Muscle layer of duodenum (tissue), 2 donors: Measurements from ENCODE around the gene ZNF430.
"Not testable (repeated sequence)": the region's sequence is repeated elsewhere in the genome, so short reads cannot be mapped to it uniquely, and the experiment has no call there.

Source experiments
- H3K27ac ChIP-seq: one replicate; pipeline ENCODE4 v1.7.0; 2013; ENCODE audit warnings: mild to moderate bottlenecking, low read length
- H3K27me3 ChIP-seq: one replicate; pipeline ENCODE4 v1.7.0; 2013; ENCODE audit warnings: low read depth, mild to moderate bottlenecking, control low read depth, low read length
- H3K36me3 ChIP-seq, 2 donors: one replicate each; pipeline ENCODE4 v1.7.0; 2013; ENCODE audit warnings: low read length in 2 of 2, control low read depth in 1 of 2, mild to moderate bottlenecking in 1 of 2; ENCODE audit not compliant: insufficient read depth in 2 of 2, control insufficient read depth in 1 of 2
- H3K4me1 ChIP-seq, 2 donors: one replicate each; pipeline ENCODE4 v1.7.0; 2013; ENCODE audit warnings: low read length in 2 of 2, mild to moderate bottlenecking in 2 of 2, control low read depth in 1 of 2, moderate library complexity in 1 of 2; ENCODE audit not compliant: insufficient read depth in 2 of 2, control insufficient read depth in 1 of 2
- H3K4me3 ChIP-seq, 2 donors: one replicate each; pipeline ENCODE4 v1.7.0; 2013; ENCODE audit warnings: low read length in 2 of 2, low read depth in 1 of 2, mild to moderate bottlenecking in 1 of 2
- H3K9me3 ChIP-seq, 2 donors: one replicate each; pipeline ENCODE4 v1.7.0; 2013; ENCODE audit warnings: low read length in 2 of 2, control low read depth in 1 of 2, mild to moderate bottlenecking in 1 of 2; ENCODE audit not compliant: control insufficient read depth in 1 of 2
- donor health status: healthy.

The ZNF430 gene

GRCh38 chr19:21020298-21021227 is at the start of gene ZNF430:
Gene ZNF430, plus strand, starts transcription at chr19:21020657. Its CDS starts 144 bp downstream, at chr19:21020801.
- Histone ChIP-seq H3K4me3 (peak within 1 kb of the TSS; percentile 88 to 95), H3K27ac (peak within 1 kb of the TSS; percentile 79), H3K36me3 (peaks cover 0 to 14% of the 10 kb centered on the region in 2 donors), H3K27me3 (no peaks in the 10 kb centered on the region), H3K4me1 (peaks cover 0 to 8% of the 10 kb centered on the region in 2 donors), H3K9me3 (no peaks in the 10 kb centered on the region)

DNA sequence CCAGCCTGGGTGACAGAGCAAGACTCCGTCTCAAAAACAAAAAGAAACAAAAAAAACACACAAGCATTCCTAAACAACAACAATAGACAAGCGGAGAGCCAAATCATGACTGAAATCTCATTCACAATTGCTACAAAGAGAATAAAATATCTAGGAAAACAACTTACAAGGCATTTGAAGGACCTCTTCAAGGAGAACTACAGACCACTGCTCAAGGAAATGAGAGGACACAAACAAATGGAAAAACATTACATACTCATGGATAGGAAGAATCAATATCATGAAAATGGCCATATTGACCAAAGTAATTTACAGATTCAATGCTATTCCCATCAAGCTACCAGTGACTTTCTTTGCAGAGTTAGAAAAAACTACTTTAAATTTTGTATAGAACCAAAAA is 27.7 kb upstream of the ZNF430 start:
- H3K4me1 ChIP-seq, H3K27ac ChIP-seq, H3K9me3 ChIP-seq, H3K27me3 ChIP-seq, H3K36me3 ChIP-seq, H3K4me3 ChIP-seq: not testable (repeated sequence)

- H3K4me3 ChIP-seq = peak overlapping the region; percentile 35 to 77
- peaks cover 0 to 11% of the 10 kb centered on the region in 2 donors for H3K4me1 ChIP-seq
- H3K9me3 ChIP-seq = no peaks in the 10 kb centered on the region
- no peaks in the 10 kb centered on the region for H3K27me3 ChIP-seq
- H3K36me3 ChIP-seq = no peaks in the 10 kb centered on the region
- H3K27ac ChIP-seq = no peak overlapping the region
These were observed 20.6 kb upstream of the ZNF430 start for GRCh38 chr19:20999731-21000352.

- H3K27me3 ChIP-seq, H3K4me1 ChIP-seq, H3K9me3 ChIP-seq: not testable (repeated sequence)
- peaks cover 0 to 17% of the 10 kb centered on the region in 2 donors for H3K36me3 ChIP-seq
- peak overlapping the region; percentile 88 to 95 for H3K4me3 ChIP-seq
- H3K27ac ChIP-seq = peak overlapping the region; percentile 79
These were observed 781 bp downstream of the ZNF430 start for GRCh38 chr19:21021238-21021637.

GRCh38 chr19:21022996-21023395 is 2.5 kb downstream of the ZNF430 start:
- peaks cover 0 to 21% of the 10 kb centered on the region in 2 donors for H3K36me3 ChIP-seq
- peaks cover 0 to 10% of the 10 kb centered on the region in 2 donors for H3K4me1 ChIP-seq
- H3K9me3 ChIP-seq = no peaks in the 10 kb centered on the region
- H3K27ac ChIP-seq = no peak overlapping the region
- no peaks in the 10 kb centered on the region for H3K27me3 ChIP-seq
- H3K4me3 ChIP-seq = no peak overlapping the region

GRCh38 chr19:21023901-21024300 is 3.4 kb downstream of the ZNF430 start:
- Histone ChIP-seq H3K9me3 (no peaks in the 10 kb centered on the region), H3K4me3 (no peak overlapping the region), H3K27ac (no peak overlapping the region), H3K4me1 (peaks cover 0 to 11% of the 10 kb centered on the region in 2 donors), H3K27me3 (no peaks in the 10 kb centered on the region), H3K36me3 (peaks cover 0 to 21% of the 10 kb centered on the region in 2 donors)

- peaks cover 0 to 21% of the 10 kb centered on the region in 2 donors for H3K36me3 ChIP-seq
- peaks cover 0 to 6% of the 10 kb centered on the region in 2 donors for H3K4me1 ChIP-seq
- H3K27ac ChIP-seq = no peak overlapping the region
- no peaks in the 10 kb centered on the region for H3K27me3 ChIP-seq
- no peak overlapping the region for H3K4me3 ChIP-seq
- no peaks in the 10 kb centered on the region for H3K9me3 ChIP-seq
These were observed 8.5 kb downstream of the ZNF430 start for GRCh38 chr19:21028969-21029268.

DNA sequence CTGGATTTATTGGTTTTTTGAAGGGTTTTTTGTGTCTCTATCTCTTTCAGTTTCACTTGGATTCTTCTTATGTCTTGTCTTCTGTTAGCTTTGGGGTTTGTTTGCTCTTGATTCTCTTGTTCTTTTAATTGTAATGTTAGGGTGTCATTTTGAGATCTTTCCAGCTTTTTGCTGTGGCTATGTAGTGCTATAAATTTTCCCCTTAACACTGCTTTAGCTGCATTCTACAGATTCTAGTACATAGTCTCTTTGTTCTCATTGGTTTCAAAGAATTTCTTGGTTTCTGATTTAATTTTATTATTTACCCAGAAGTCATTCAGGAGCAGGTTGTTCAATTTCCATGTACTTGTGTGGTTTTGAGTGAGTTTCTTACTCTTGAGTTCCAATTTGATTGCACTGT is 24.6 kb downstream of the ZNF430 start:
- no peaks in the 10 kb centered on the region for H3K27me3 ChIP-seq
- H3K36me3 ChIP-seq = peaks cover 4 to 46% of the 10 kb centered on the region in 2 donors
- no peaks in the 10 kb centered on the region for H3K4me1 ChIP-seq
- peaks cover 14 to 25% of the 10 kb centered on the region in 2 donors for H3K9me3 ChIP-seq
- no peak overlapping the region for H3K27ac ChIP-seq
- H3K4me3 ChIP-seq = no peak overlapping the region

- H3K9me3 ChIP-seq = peaks cover 14 to 25% of the 10 kb centered on the region in 2 donors
These were observed 26.0 kb downstream of the ZNF430 start for GRCh38 chr19:21046489-21046888.

DNA sequence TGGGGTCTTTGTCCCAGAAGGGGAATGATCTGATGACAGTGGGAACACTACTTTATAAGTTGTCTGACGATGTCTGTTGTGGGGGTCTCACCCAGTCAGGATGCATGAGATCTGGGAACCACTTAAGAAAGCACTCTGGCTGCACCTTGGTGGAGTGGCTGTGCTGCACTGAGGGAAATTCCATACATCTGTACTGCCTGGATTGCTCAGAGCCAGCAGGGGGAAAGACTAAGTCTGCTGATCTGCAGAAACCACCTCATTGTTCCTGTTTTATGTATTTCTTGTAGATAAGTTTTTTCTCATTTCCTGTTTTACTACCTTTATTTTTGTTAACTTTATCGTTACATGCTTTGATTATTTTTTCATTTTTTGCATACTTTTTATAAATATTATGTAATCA is 27.3 kb downstream of the ZNF430 start:
- peaks cover 4 to 48% of the 10 kb centered on the region in 2 donors for H3K36me3 ChIP-seq
- no peaks in the 10 kb centered on the region for H3K27me3 ChIP-seq
- peaks cover 14 to 30% of the 10 kb centered on the region in 2 donors for H3K9me3 ChIP-seq
- H3K4me1 ChIP-seq = no peaks in the 10 kb centered on the region
- H3K27ac ChIP-seq = no peak overlapping the region
- H3K4me3 ChIP-seq = no peak overlapping the region

More at GRCh38 chr19:21046489-21046888, 26.0 kb downstream of the ZNF430 start:
- Histone ChIP-seq H3K4me3 (no peak overlapping the region), H3K36me3 (peaks cover 4 to 44% of the 10 kb centered on the region in 2 donors), H3K27me3 (no peaks in the 10 kb centered on the region), H3K27ac (no peak overlapping the region), H3K4me1 (no peaks in the 10 kb centered on the region)

DNA sequence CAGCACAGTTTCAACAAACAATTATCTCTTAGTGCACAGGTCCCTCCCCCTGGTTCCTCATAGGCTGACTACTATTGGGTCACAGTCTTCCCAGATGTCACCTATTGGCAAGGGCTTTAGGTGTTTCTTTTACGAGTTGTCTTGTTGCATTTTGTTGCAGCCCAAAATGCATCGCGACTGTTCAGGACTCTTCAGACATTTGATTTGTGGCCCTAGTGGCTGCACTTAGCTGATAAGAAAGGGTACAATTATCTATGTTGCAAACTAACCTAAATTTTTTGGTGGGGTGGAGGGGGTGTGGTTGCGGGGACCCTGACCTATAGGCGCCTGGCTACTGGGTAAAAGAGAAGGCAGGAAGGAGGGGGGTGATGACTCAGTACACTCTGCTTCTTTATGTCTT is 32.4 kb downstream of the ZNF430 start:
- Histone ChIP-seq H3K4me3 (no peak overlapping the region), H3K27ac (no peak overlapping the region), H3K4me1 (no peaks in the 10 kb centered on the region), H3K27me3 (no peaks in the 10 kb centered on the region), H3K9me3 (peaks cover 10 to 13% of the 10 kb centered on the region in 2 donors), H3K36me3 (peaks cover 12 to 51% of the 10 kb centered on the region in 2 donors)
